Common myeloid progenitor, CD34-positive (primary cell): ENCODE measurements around the gene ZW10.
A peak's percentile ranks its signal among the peaks of the same experiment; 100 is the strongest.

Experiments
- CTCF ChIA-PET: fragments of 350-600 bp; sonication (Branson Sonifier 250); formaldehyde crosslinking; loops from one replicate; lab custom pipeline; 2021; ENCODE audit warnings: antibody characterized with exemption; lab: Charles Lee
- POLR2A ChIA-PET: fragments of 350-600 bp; sonication (Branson Sonifier 250); formaldehyde crosslinking; loops from one replicate; lab custom pipeline; 2021; ENCODE audit warnings: antibody characterized with exemption; lab: Charles Lee
- DNase-seq, 3 donors: peaks; one replicate each; pipeline versions ENCODE4 v3.0.0 to v3.0.0-alpha.2; 2013
- H3K27ac ChIP-seq, 2 experiments: 1 replicate in 1 of 2; 2 replicates in 1 of 2; pipeline ENCODE4 v1.7.0; 2013; ENCODE audit warnings: inconsistent platforms in 2 of 2, low read length in 2 of 2, mild to moderate bottlenecking in 2 of 2, low read depth in 1 of 2, moderate library complexity in 1 of 2; ENCODE audit not compliant: severe bottlenecking in 2 of 2, insufficient read depth in 1 of 2, poor library complexity in 1 of 2
- H3K27me3 ChIP-seq, 5 experiments: replicated peaks in 2 of 5; 1 replicate in 3 of 5; 2 replicates in 2 of 5; pipeline versions ENCODE4 v1.6.1 to v1.7.0; 2013; ENCODE audit warnings: low read length in 4 of 5, mild to moderate bottlenecking in 2 of 5, moderate library complexity in 2 of 5, inconsistent platforms in 1 of 5; ENCODE audit not compliant: insufficient read depth in 5 of 5, control insufficient read depth in 4 of 5
- H3K36me3 ChIP-seq, 4 experiments: 1 replicate in 2 of 4; 2 replicates in 2 of 4; pipeline versions ENCODE4 v1.6.1 to v1.7.0; 2013; ENCODE audit warnings: low read length in 3 of 4, control low read depth in 1 of 4, mild to moderate bottlenecking in 1 of 4; ENCODE audit not compliant: control insufficient read depth in 4 of 4, insufficient read depth in 4 of 4
- H3K4me1 ChIP-seq, 4 experiments: 1 replicate in 3 of 4; 2 replicates in 1 of 4; pipeline versions ENCODE4 v1.6.1 to v1.7.1; 2013; ENCODE audit warnings: low read length in 3 of 4, mild to moderate bottlenecking in 3 of 4, control low read depth in 1 of 4, inconsistent platforms in 1 of 4, moderate library complexity in 1 of 4; ENCODE audit not compliant: control insufficient read depth in 4 of 4, insufficient read depth in 4 of 4; ENCODE audit errors: control extremely low read depth in 1 of 4
- H3K4me3 ChIP-seq, 7 experiments: 1 replicate in 4 of 7; 2 replicates in 3 of 7; pipeline versions ENCODE4 v1.5.1 to v1.7.0; 2013; ENCODE audit warnings: mild to moderate bottlenecking in 7 of 7, low read length in 6 of 7, moderate library complexity in 6 of 7, inconsistent platforms in 2 of 7, low read depth in 2 of 7, control low read depth in 1 of 7; ENCODE audit not compliant: insufficient read depth in 4 of 7, control insufficient read depth in 1 of 7; ENCODE audit errors: extremely low read depth in 1 of 7
- H3K9me3 ChIP-seq, 5 experiments: 1 replicate in 4 of 5; 2 replicates in 1 of 5; pipeline versions ENCODE4 v1.6.1 to v1.7.1; 2013; ENCODE audit warnings: low read length in 4 of 5, mild to moderate bottlenecking in 2 of 5, inconsistent platforms in 1 of 5, low read depth in 1 of 5, moderate library complexity in 1 of 5; ENCODE audit not compliant: control insufficient read depth in 4 of 5, insufficient read depth in 2 of 5; ENCODE audit errors: control extremely low read depth in 1 of 5
- WGBS: methylation state at CpG from one replicate; pipeline ENCODE4 v1.1.5; 2013; ENCODE audit not compliant: insufficient coverage; 5-methylcytosine and 5-hydroxymethylcytosine counted together

The ZW10 gene

DNA sequence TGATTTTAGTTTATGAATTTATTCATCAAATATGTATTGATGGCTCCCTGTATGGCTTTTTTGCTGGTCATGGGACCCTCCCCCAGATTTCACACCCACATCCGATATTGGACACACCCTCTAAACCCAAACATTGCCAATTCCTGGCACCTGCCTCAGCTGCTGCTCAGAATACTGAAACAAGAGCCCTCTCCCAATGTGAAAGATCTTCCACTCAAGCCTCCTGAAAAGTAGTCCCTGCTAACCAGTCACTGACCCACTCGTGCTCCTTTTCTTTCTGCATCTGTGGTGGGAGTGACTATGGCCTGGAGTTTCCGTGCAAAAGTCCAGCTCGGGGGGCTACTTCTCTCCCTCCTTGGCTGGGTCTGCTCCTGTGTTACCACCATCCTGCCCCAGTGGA is 6.0 kb upstream of the ZW10 start, which contains the start of gene CLDN25:
TSS of gene CLDN25 (plus strand) at position 301 of the 400 bp plus-strand sequence. CDS start at position 301, 0 bp downstream.
- H3K27me3 ChIP-seq: peaks cover 0 to 5% (median 0%) of the 10 kb centered on the region in 5 experiments
- POLR2A ChIA-PET: no interaction called here
- peaks cover 0 to 5% (median 0%) of the 10 kb centered on the region in 4 experiments for H3K4me1 ChIP-seq
- no peaks in the 10 kb centered on the region for H3K9me3 ChIP-seq
- no peak for DNase-seq
- no peak within 1 kb of the TSS for H3K27ac ChIP-seq
- H3K36me3 ChIP-seq: no peaks in the 10 kb centered on the region
- WGBS: 87% methylated on average over 2 of the region's 4 CpGs
- CTCF ChIA-PET: no interaction called here
- H3K4me3 ChIP-seq: no peak within 1 kb of the TSS

DNA sequence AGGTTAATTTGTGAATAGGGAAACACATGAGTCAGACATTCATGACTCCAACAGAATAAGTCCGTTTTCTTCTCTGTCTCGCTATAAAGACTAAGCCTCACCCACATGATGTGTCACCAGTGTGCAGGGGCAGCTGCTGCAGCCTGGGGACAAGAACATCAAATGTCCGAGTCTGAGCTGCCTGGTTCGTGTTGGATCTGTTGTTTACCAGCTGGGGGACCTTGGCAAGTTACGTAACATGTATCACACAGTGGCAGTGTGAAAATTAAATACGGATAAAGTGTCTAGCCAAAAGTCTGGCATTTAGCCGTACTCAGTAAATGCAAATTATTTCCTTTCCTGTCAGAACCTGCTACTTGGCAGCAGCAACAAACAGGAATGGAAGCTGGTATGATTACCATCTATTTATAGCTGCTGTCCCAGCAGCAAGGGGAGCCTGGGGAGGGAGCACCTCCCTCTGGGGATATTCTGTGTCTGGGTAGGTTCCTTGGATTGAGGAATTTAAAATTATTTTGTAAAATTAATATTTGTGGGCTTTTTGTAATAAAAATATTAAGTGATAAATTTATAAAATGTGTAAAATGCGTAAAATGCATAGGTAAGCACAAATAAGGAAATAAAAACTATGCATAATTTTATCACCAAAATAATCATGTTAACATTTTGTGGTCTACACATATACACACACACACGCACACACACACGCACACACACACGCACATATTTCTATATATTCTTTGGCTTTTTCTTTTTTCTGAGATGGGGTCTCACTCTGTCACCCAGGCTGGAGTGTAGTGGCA is 4.8 kb upstream of the ZW10 start:
- ChIA-PET CTCF (interaction anchor here (0.6 kb wide), 2 partner anchors 9 to 36 kb away, joined by 3 read pairs; no protein-coding TSS in a partner anchor), POLR2A (no interaction called here)
- Histone ChIP-seq H3K9me3 (no peaks in the 10 kb centered on the region), H3K27me3 (peaks cover 0 to 3% (median 0%) of the 10 kb centered on the region in 5 experiments), H3K36me3 (no peaks in the 10 kb centered on the region), H3K4me3 (peak overlapping the region in 3 of 7 experiments; percentile 16 to 62 (median 51)), H3K27ac (no peak overlapping the region), H3K4me1 (peaks cover 0 to 5% (median 0%) of the 10 kb centered on the region in 4 experiments)
- 39% methylated on average over 7 of the region's 11 CpGs for WGBS
- DNase-seq: peak in 2 of 3 donors; percentile 39 to 61

DNA sequence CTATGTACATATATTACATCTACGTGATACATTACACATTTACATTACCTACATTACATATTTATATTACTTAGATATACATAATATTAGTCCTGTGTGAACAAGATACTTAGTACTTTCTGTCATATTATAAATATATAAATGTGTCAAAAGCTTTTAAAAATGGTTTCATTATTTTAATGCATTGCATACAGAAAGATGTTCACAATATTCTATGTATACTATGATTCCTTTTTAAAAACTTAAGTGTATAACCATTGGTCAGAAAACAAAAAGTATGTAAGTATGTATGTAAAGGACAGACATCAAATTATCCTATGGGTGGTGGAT is 647 bp upstream of the ZW10 start:
- Histone ChIP-seq H3K27ac (peak overlapping the region; percentile 70 to 95), H3K36me3 (peaks cover 0 to 6% (median 0%) of the 10 kb centered on the region in 4 experiments), H3K9me3 (no peaks in the 10 kb centered on the region), H3K4me1 (peaks cover 0 to 18% (median 3%) of the 10 kb centered on the region in 4 experiments), H3K4me3 (peak overlapping the region in 6 of 7 experiments; percentile 94 to 99 (median 98)), H3K27me3 (peaks cover 0 to 3% (median 0%) of the 10 kb centered on the region in 5 experiments)
- POLR2A ChIA-PET: no interaction called here
- DNase-seq: no peak
- CTCF ChIA-PET: no interaction called here
- no CpG with 5 or more reads among the region's 1 CpG for WGBS

DNA sequence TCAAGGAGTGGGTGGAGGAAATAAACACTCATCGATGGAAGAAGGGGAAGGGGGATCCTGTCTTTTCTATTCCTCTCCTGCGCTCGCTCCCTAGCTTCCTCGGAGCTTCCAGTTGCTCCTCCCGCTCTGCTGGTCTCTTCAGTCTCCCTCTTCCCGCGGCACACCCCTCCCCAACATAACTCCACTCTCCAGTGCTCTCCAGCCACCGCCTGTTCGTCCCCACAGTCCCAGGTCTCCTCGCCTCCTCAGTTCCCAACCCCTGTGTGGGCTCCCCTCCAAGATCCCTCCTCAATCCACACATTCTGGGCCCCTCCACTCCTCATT is 438 bp downstream of the ZW10 start:
- Histone ChIP-seq H3K27ac (peak overlapping the region; percentile 83 to 95), H3K27me3 (peaks cover 0 to 3% (median 0%) of the 10 kb centered on the region in 5 experiments), H3K36me3 (peaks cover 0 to 10% (median 4%) of the 10 kb centered on the region in 4 experiments), H3K4me1 (peaks cover 0 to 14% (median 3%) of the 10 kb centered on the region in 4 experiments), H3K9me3 (no peaks in the 10 kb centered on the region), H3K4me3 (peak overlapping the region; percentile 94 to 99 (median 97))
- DNase-seq: no peak
- ChIA-PET POLR2A (no interaction called here), CTCF (interaction anchor here (1.0 kb wide), 1 partner anchor 310 kb away, joined by 3 read pairs; no protein-coding TSS in a partner anchor)
- 0% methylated on average over 9 of the region's 10 CpGs for WGBS

DNA sequence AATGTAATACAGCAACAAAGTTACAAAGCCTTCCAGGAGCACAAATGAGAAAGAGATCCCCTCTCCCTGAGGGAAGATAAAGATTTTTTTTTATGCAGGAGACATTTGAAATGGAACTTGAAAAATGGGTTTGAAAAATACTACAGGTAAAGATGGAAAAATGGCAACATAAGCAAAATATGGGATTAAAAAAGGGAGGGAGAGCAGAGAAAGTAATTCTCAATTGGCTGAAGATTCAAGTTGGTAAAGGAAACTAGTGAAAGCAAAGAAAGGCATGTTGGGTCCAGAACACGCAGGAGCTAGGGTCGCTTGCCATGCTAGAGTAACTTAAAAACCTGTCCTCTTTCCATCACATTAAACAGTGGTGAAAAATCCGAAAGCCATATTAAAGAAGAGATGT is 1.5 kb downstream of the ZW10 start:
- H3K4me3 ChIP-seq: peak overlapping the region in 2 of 7 experiments; percentile 5 to 99

DNA sequence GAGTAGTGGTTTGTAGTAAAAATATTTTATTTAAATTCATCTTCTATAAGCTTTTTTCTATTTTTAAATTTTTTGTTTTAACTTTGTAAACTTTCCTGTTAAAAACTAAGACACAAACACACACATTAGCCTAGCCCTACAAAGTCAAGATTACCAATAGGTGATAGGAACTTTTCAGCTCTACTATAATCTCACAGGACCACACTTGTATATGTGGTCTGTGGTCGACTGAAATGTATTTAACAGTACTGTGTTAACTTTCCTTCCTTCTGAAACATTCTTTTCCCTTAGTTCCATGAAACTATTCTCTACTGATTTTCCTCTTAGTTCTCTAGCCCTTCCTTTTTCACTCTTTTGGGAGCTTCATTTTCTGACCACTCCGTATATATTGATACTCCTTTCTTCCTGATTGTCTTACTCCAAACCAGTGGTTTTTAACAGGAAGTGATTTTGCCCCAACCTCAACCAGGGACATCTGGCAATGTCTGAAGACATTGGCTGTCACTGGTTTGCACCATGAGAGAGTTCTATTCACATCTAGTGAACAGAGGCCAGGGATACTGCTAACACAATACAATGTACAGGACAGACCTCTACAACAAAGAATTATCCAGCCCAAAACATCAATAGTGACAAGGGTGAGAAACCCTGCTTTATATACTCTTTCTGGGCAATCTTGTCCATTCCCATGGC is 8.8 kb downstream of the ZW10 start:
- ChIA-PET POLR2A (interaction anchor here (0.6 kb wide), 1 partner anchor 23 kb away, joined by 3 read pairs; no protein-coding TSS in a partner anchor), CTCF (interaction anchor here (1.2 kb wide), 1 partner anchor 39 kb away, joined by 3 read pairs; no protein-coding TSS in a partner anchor)
- WGBS: 74% methylated on average over 2 of the region's 2 CpGs
- DNase-seq: peak in 2 of 3 donors; percentile 34 to 57
- Histone ChIP-seq H3K27ac (no peak overlapping the region), H3K36me3 (peaks cover 14 to 48% (median 33%) of the 10 kb centered on the region in 4 experiments), H3K4me3 (no peak overlapping the region), H3K27me3 (no peaks in the 10 kb centered on the region), H3K4me1 (peaks cover 0 to 10% (median 0%) of the 10 kb centered on the region in 4 experiments), H3K9me3 (no peaks in the 10 kb centered on the region)

More for the DNA sequence above, 1.5 kb downstream of the ZW10 start:
- peaks cover 0 to 3% (median 0%) of the 10 kb centered on the region in 5 experiments for H3K27me3 ChIP-seq
- H3K27ac ChIP-seq: no peak overlapping the region
- DNase-seq: no peak
- H3K9me3 ChIP-seq: no peaks in the 10 kb centered on the region
- POLR2A ChIA-PET: no interaction called here
- H3K4me1 ChIP-seq: peaks cover 0 to 13% (median 3%) of the 10 kb centered on the region in 4 experiments
- peaks cover 4 to 19% (median 12%) of the 10 kb centered on the region in 4 experiments for H3K36me3 ChIP-seq
- CTCF ChIA-PET: no interaction called here
- no CpG with 5 or more reads among the region's 3 CpGs for WGBS
